CD8-positive, alpha-beta memory T cell (primary cell): ENCODE measurements around the gene NEK1. TPM values are rescaled to one million over a fixed set of nuclear protein-coding genes. Genes with fewer than 3 reads are reported as not detected.
"Not testable (repeated sequence)": the region's sequence is repeated elsewhere in the genome, so short reads cannot be mapped to it uniquely, and the experiment has no call there.

ENCODE experiments used
- CTCF ChIA-PET: fragments of 350-600 bp; sonication (Branson Sonifier 250); formaldehyde crosslinking; loops from one replicate; lab custom pipeline; 2021; ENCODE audit warnings: antibody characterized with exemption; lab: Charles Lee
- POLR2A ChIA-PET: fragments of 350-600 bp; sonication (Branson Sonifier 250); formaldehyde crosslinking; loops from one replicate; lab custom pipeline; 2021; ENCODE audit warnings: antibody characterized with exemption; lab: Charles Lee
- DNase-seq, 5 donors: peaks; one replicate each; pipeline versions ENCODE4 v3.0.0 to v3.0.0-alpha.2; 2020 to 2022; ENCODE audit warnings: mixed read lengths in 1 of 5
- H3K27ac ChIP-seq: one replicate; pipeline ENCODE4 v1.7.0; 2013; ENCODE audit warnings: low read depth, mild to moderate bottlenecking, low read length, moderate library complexity
- H3K27me3 ChIP-seq: 2 replicates; pipeline ENCODE4 v1.7.0; 2013; ENCODE audit warnings: low read length, mild to moderate bottlenecking; ENCODE audit not compliant: insufficient read depth, poor library complexity, severe bottlenecking
- H3K36me3 ChIP-seq: 2 replicates; pipeline ENCODE4 v1.7.0; 2013; ENCODE audit warnings: mild to moderate bottlenecking, low read length, moderate library complexity; ENCODE audit not compliant: insufficient read depth
- H3K4me1 ChIP-seq: 2 replicates; pipeline ENCODE4 v1.7.0; 2013; ENCODE audit warnings: mild to moderate bottlenecking, low read length, moderate library complexity; ENCODE audit not compliant: insufficient read depth
- H3K4me3 ChIP-seq: 2 replicates; pipeline ENCODE4 v1.7.0; 2013; ENCODE audit warnings: mild to moderate bottlenecking, low read length
- H3K9me3 ChIP-seq: 2 replicates; pipeline ENCODE4 v1.7.0; 2013; ENCODE audit warnings: mild to moderate bottlenecking, low read length
- H3K27ac Mint-ChIP-seq, 8 donors: one replicate each; pipeline ENCODE4 v1.8.0; 2020 to 2021; ENCODE audit warnings: mixed read lengths in 8 of 8, mild to moderate bottlenecking in 6 of 8, inconsistent platforms in 3 of 8, moderate library complexity in 3 of 8
- H3K27me3 Mint-ChIP-seq, 2 donors: one replicate each; pipeline ENCODE4 v1.8.0; 2020 to 2021; ENCODE audit warnings: mixed read lengths in 2 of 2, mild to moderate bottlenecking in 1 of 2, moderate library complexity in 1 of 2
- H3K36me3 Mint-ChIP-seq, 3 donors: one replicate each; pipeline ENCODE4 v1.8.0; 2020 to 2021; ENCODE audit warnings: mixed read lengths in 3 of 3, inconsistent platforms in 1 of 3, mild to moderate bottlenecking in 1 of 3
- H3K4me1 Mint-ChIP-seq, 3 donors: one replicate each; pipeline ENCODE4 v1.8.0; 2020 to 2021; ENCODE audit warnings: mixed read lengths in 3 of 3, inconsistent platforms in 1 of 3, mild to moderate bottlenecking in 1 of 3
- H3K4me3 Mint-ChIP-seq, 7 donors: one replicate each; pipeline ENCODE4 v1.8.0; 2020 to 2021; ENCODE audit warnings: mixed read lengths in 7 of 7, mild to moderate bottlenecking in 6 of 7, moderate library complexity in 4 of 7, inconsistent platforms in 2 of 7
- H3K9me3 Mint-ChIP-seq, 5 donors: one replicate each; pipeline ENCODE4 v1.8.0; 2020 to 2022; ENCODE audit warnings: mixed read lengths in 5 of 5, mild to moderate bottlenecking in 3 of 5, moderate library complexity in 2 of 5, inconsistent platforms in 1 of 5
- polyA plus RNA-seq: library from polyadenylated mRNA; unstranded; fragments of 300-500 nt; fragmentation: Illumina TruSeq; gene quantifications from one replicate; pipeline ENCODE4 v1.2.3, GENCODE V29; 2021
- total RNA-seq, 2 experiments: library from RNA; stranded (reverse); gene quantifications; one replicate each; pipeline ENCODE4 v1.2.3, GENCODE V29; 2021

NEK1 gene
- total and polyA plus RNA-seq, 3 experiments from 2014 or later = 10.5 to 11.7 (median 11.6) TPM

DNA sequence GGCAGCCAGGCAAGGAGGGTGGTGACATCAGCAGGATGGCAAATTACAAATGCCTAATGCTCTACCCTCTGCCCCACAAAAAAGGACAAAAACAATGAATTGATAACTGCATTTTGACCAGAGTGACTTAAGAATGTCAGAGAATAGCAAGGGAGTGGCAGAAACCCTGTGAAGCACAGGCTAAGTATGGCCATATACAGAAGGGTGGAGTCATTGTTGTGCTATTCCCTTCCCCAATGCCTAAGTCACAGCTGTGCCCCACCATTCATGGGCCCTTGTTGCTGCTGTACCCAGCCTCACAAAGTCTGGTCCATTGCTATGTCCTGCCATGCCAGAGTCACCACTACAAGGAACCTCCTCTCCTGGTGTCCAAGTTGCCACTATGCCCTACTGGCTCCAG is 123.1 kb downstream of the NEK1 start:
- H3K27me3 ChIP-seq = no peaks in the 10 kb centered on the region
- no peak for DNase-seq
- no peak overlapping the region for H3K4me3 ChIP-seq
- Mint-ChIP-seq H3K27me3 (no peaks in the 10 kb centered on the region), H3K9me3 (peaks cover 0 to 4% (median 2%) of the 10 kb centered on the region in 5 donors), H3K4me1 (peaks cover 8 to 15% (median 12%) of the 10 kb centered on the region in 3 donors), H3K4me3 (no peak overlapping the region), H3K36me3 (peaks cover 5 to 11% (median 9%) of the 10 kb centered on the region in 3 donors), H3K27ac (peak overlapping the region in 1 of 8 donors; percentile 58)
- H3K4me1 ChIP-seq = no peaks in the 10 kb centered on the region
- H3K36me3 ChIP-seq = no peaks in the 10 kb centered on the region
- CTCF ChIA-PET = interaction anchor here (1.1 kb wide), 1 partner anchor 9 kb away, joined by 3 read pairs; no protein-coding TSS in a partner anchor
- no peaks in the 10 kb centered on the region for H3K9me3 ChIP-seq
- POLR2A ChIA-PET = no interaction called here
- H3K27ac ChIP-seq = no peak overlapping the region

DNA sequence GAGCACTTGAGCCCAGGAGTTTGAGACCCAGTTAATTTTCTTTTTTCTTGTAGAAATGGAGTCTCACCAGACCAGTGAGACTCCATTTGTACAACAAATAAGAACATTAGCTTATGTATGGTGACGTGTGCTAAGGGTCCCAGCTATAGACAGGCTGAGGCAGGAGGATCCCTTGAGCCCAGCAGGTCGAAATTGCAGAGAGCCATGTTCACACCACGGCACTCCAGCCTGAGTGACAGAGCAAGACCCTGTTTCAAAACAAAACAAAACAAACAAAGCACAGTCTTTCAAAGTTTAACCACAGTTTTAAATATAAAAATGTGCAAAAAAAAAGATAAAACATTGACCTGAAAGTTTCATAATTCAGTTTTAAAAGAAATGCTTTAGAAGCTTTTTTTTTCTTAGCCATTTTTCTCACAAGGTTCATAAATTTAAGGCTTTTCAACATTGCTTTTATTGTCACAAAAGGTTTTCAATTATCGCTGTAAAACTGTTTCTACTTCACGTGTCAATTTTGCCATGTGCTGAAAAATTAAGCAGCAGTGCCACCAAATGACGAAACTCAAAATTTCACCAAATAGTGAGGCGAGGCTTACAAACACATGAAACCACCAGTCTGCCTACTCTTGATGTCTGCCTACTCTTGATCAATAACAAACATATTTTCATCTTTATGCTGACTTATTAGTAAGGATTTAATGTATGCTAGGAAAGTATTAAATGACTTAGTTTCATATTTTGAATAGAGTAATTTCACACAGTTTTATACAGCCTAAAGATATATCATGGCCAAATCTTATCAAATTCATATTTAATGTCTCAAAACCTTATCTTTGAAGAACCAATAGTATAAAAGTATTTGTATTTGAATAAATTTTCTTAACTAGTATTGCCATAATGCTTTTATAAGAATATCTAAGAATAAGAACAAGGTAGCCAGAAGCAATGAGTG is 126.3 kb downstream of the NEK1 start:
- Mint-ChIP-seq H3K27me3 (no peaks in the 10 kb centered on the region), H3K4me3 (peak overlapping the region in 1 of 7 donors; percentile 38), H3K4me1 (peaks cover 0 to 4% (median 0%) of the 10 kb centered on the region in 3 donors), H3K9me3 (peaks cover 0 to 4% (median 0%) of the 10 kb centered on the region in 5 donors), H3K36me3 (peaks cover 1 to 14% (median 13%) of the 10 kb centered on the region in 3 donors), H3K27ac (no peak overlapping the region)
- Histone ChIP-seq H3K27me3 (no peaks in the 10 kb centered on the region), H3K36me3 (no peaks in the 10 kb centered on the region), H3K4me1 (no peaks in the 10 kb centered on the region), H3K27ac (no peak overlapping the region), H3K9me3 (no peaks in the 10 kb centered on the region), H3K4me3 (no peak overlapping the region)
- CTCF ChIA-PET = interaction anchor here (1.2 to 1.4 kb wide), 2 partner anchors 12 to 563 kb away, joined by 3 to 6 read pairs; no protein-coding TSS in a partner anchor
- POLR2A ChIA-PET = no interaction called here
- peak in 2 of 5 donors; percentile 6 to 22 for DNase-seq

DNA sequence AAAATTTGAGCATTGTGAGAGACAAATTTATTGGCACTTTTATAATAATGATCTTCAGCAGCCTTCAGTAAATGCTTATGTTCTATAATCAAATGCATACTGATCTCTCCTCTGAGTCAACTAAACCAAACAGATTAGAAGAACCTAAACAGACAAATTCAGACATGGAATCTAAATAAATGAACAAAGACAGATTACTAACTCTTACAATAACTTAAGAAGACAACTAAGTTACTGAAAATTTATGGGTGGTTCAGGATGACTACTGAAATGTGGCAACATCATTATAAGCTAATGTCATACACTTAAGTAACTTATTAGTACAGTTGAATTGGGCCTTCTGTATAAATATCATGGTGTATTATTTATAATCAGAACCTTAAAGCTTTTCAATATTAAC is 127.3 kb downstream of the NEK1 start:
- ChIA-PET POLR2A (no interaction called here), CTCF (interaction anchor here (1.2 to 1.4 kb wide), 2 partner anchors 11 to 562 kb away, joined by 3 to 6 read pairs; no protein-coding TSS in a partner anchor)
- no peak for DNase-seq
- Histone ChIP-seq H3K9me3 (no peaks in the 10 kb centered on the region), H3K27ac (no peak overlapping the region), H3K4me3 (no peak overlapping the region), H3K4me1 (no peaks in the 10 kb centered on the region), H3K27me3 (no peaks in the 10 kb centered on the region), H3K36me3 (no peaks in the 10 kb centered on the region)
- H3K27ac Mint-ChIP-seq = no peak overlapping the region
- H3K9me3 Mint-ChIP-seq = no peaks in the 10 kb centered on the region
- H3K36me3 Mint-ChIP-seq = peaks cover 3 to 12% (median 11%) of the 10 kb centered on the region in 3 donors
- no peak overlapping the region for H3K4me3 Mint-ChIP-seq
- no peaks in the 10 kb centered on the region for H3K27me3 Mint-ChIP-seq
- peaks cover 0 to 4% (median 0%) of the 10 kb centered on the region in 3 donors for H3K4me1 Mint-ChIP-seq

DNA sequence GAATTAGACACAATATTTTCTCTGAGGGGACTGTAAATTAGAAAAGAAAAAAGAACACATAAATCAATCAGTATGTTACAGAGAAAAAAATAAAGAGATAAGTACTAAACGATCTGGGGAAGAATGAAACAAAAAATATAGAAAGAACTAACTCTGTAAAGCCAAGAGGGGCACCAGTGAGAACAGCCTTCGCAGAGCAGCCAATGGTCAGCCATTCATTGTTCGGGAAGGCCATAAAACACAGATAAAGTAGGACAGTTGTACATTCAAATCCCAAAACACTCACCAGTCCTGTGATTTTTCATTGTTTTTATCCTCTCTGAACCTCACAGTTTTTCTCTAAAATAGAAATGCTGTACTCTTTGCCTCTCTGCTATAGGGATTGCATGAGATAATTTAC is 127.9 kb downstream of the NEK1 start:
- H3K9me3 ChIP-seq = no peaks in the 10 kb centered on the region
- H3K9me3 Mint-ChIP-seq = no peaks in the 10 kb centered on the region

DNA sequence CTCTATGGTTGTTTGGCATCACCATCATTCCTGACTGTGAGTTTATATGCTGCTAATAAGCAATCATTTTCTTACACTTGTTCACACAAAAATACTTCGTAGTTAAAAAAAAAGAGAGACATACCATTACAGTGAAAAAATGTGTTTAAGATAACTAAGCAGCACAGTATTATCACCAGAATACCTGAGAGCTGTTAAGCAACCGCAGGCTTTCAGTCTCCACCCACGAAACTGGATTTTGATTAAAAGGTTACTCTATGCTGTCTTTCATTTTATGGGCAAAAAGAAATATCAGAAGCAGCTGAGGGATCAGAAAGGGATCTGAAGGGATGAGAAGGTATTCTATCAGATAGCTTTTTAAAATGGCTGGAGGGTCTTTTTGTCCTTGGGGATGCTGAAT is 148.3 kb downstream of the NEK1 start:
- no peak for DNase-seq
- no peaks in the 10 kb centered on the region for H3K4me1 ChIP-seq
- no peak overlapping the region for H3K27ac Mint-ChIP-seq
- ChIA-PET POLR2A (no interaction called here), CTCF (no interaction called here)
- peaks cover 0 to 1% of the 10 kb centered on the region in 2 donors for H3K27me3 Mint-ChIP-seq
- H3K27me3 ChIP-seq = no peaks in the 10 kb centered on the region
- no peaks in the 10 kb centered on the region for H3K36me3 ChIP-seq
- no peaks in the 10 kb centered on the region for H3K4me1 Mint-ChIP-seq
- H3K4me3 Mint-ChIP-seq = no peak overlapping the region
- no peak overlapping the region for H3K4me3 ChIP-seq
- no peaks in the 10 kb centered on the region for H3K9me3 ChIP-seq
- H3K27ac ChIP-seq = no peak overlapping the region
- peaks cover 3 to 8% (median 5%) of the 10 kb centered on the region in 5 donors for H3K9me3 Mint-ChIP-seq
- H3K36me3 Mint-ChIP-seq = peaks cover 21 to 42% (median 31%) of the 10 kb centered on the region in 3 donors

More for the DNA sequence above, 127.9 kb downstream of the NEK1 start:
- Mint-ChIP-seq H3K27ac (no peak overlapping the region), H3K4me3 (no peak overlapping the region), H3K36me3 (peaks cover 5 to 16% (median 15%) of the 10 kb centered on the region in 3 donors), H3K27me3 (no peaks in the 10 kb centered on the region), H3K4me1 (peaks cover 0 to 4% (median 0%) of the 10 kb centered on the region in 3 donors)
- ChIA-PET CTCF (interaction anchor here (0.7 to 1.4 kb wide), 2 partner anchors 82 to 561 kb away, joined by 3 to 6 read pairs; no protein-coding TSS in a partner anchor), POLR2A (no interaction called here)
- Histone ChIP-seq H3K4me1 (no peaks in the 10 kb centered on the region), H3K27me3 (no peaks in the 10 kb centered on the region), H3K36me3 (no peaks in the 10 kb centered on the region), H3K27ac (no peak overlapping the region), H3K4me3 (no peak overlapping the region)
- no peak for DNase-seq

DNA sequence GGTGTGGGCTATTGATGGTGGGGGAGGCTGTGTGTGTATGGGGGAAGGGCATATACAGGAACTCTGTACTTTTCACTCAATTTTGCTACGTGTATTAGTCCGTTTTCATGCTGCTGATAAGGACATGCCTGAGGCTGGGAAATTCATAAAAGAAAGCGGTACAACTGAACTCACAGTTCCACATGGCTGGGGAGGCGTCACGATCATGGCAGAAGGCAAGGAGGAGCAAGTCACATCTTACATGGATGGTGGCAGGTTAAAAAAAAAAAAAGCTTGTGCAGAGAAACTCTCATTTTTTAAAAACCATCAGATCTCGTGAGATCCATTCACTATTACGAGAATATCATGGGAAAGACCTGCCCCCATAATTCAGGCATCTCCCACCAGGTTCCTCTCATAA is 152.3 kb downstream of the NEK1 start:
- POLR2A ChIA-PET = no interaction called here

DNA sequence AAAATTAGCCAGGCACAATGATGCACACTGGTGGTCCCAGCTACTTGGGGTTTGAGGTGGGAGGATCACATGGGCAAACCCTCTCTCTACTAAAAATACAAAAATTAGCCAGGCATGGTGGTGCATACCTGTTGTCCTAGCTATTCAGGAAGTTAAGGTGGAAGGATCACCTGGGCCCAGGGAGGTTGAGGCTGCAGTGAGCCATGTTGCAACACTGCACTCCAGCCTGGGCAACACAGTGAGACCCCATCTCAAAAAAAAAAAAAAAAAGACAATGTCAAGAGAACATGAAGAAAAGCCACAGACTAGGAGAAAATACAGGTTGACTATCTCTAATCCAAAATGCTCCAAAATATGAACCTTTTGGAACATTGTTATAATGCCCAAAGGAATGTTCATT is 153.8 kb downstream of the NEK1 start:
- CTCF ChIA-PET = no interaction called here
- Histone ChIP-seq H3K36me3 (no peaks in the 10 kb centered on the region), H3K9me3 (no peaks in the 10 kb centered on the region), H3K27me3 (no peaks in the 10 kb centered on the region), H3K4me3 (no peak overlapping the region), H3K4me1 (no peaks in the 10 kb centered on the region), H3K27ac (no peak overlapping the region)
- Mint-ChIP-seq H3K27me3 (no peaks in the 10 kb centered on the region), H3K4me1 (peaks cover 0 to 2% (median 0%) of the 10 kb centered on the region in 3 donors), H3K36me3 (peaks cover 43 to 84% (median 71%) of the 10 kb centered on the region in 3 donors), H3K9me3 (peaks cover 5 to 28% (median 10%) of the 10 kb centered on the region in 5 donors), H3K4me3 (no peak overlapping the region), H3K27ac (peak overlapping the region in 1 of 8 donors; percentile 55)
- no peak for DNase-seq
- POLR2A ChIA-PET = no interaction called here

More for the DNA sequence above, 152.3 kb downstream of the NEK1 start:
- Histone ChIP-seq H3K4me1 (no peaks in the 10 kb centered on the region), H3K4me3 (no peak overlapping the region), H3K36me3 (no peaks in the 10 kb centered on the region), H3K27ac (no peak overlapping the region), H3K27me3 (no peaks in the 10 kb centered on the region), H3K9me3 (no peaks in the 10 kb centered on the region)
- Mint-ChIP-seq H3K27ac (no peak overlapping the region), H3K9me3 (peaks cover 2 to 15% (median 6%) of the 10 kb centered on the region in 5 donors), H3K4me1 (peaks cover 0 to 2% (median 0%) of the 10 kb centered on the region in 3 donors), H3K4me3 (no peak overlapping the region), H3K36me3 (peaks cover 39 to 69% (median 56%) of the 10 kb centered on the region in 3 donors), H3K27me3 (no peaks in the 10 kb centered on the region)
- no peak for DNase-seq
- CTCF ChIA-PET = no interaction called here

DNA sequence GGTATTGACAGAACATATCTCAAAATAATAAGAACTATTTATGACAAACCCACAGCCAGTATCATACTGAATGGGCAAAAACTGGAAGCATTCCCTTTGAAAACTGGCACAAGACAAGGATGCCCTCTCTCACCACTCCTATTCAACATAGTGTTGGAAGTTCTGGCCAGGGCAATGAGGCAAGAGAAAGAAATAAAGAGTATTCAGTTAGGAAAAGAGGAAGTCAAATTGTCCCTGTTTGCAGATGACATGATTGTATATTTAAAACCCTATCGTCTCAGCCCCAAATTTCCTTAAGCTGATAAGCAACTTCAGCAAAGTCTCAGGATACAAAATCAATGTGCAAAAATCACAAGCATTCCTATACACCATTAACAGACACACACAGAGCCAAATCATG is 159.7 kb downstream of the NEK1 start:
- H3K36me3 Mint-ChIP-seq = peaks cover 47 to 93% (median 85%) of the 10 kb centered on the region in 3 donors
- DNase-seq, H3K27me3 ChIP-seq, H3K27ac Mint-ChIP-seq, H3K4me1 ChIP-seq, H3K36me3 ChIP-seq, POLR2A ChIA-PET, H3K4me3 Mint-ChIP-seq, H3K27ac ChIP-seq, H3K27me3 Mint-ChIP-seq, H3K4me3 ChIP-seq, CTCF ChIA-PET, H3K9me3 ChIP-seq: not testable (repeated sequence)
- H3K4me1 Mint-ChIP-seq = peaks cover 5 to 10% (median 7%) of the 10 kb centered on the region in 3 donors
- H3K9me3 Mint-ChIP-seq = peaks cover 5 to 62% (median 28%) of the 10 kb centered on the region in 5 donors
